Adrenal gland (tissue), 12 donors: ENCODE measurements around the gene RER1. TPM values are rescaled to one million over a fixed set of nuclear protein-coding genes. Genes with fewer than 3 reads are reported as not detected.

Experiments
- DNase-seq, 7 donors: peaks; one replicate each; pipeline ENCODE4 v3.0.0-alpha.2; 2019 to 2020
- H3K27ac ChIP-seq, 5 donors: fragments of 200-600 bp; sonication (generic) in 4 of 5; 1 replicate in 3 of 5; 2 replicates in 2 of 5; pipeline versions ENCODE4 v1.5.1 to v1.8.0; 2016 to 2020; ENCODE audit warnings: mild to moderate bottlenecking in 1 of 5
- H3K27me3 ChIP-seq: fragments of 200-600 bp; 2 replicates; pipeline ENCODE4 v1.8.0; 2021
- H3K36me3 ChIP-seq, 2 donors: fragments of 200-600 bp; replicated peaks in 1 of 2; 1 replicate in 1 of 2; 2 replicates in 1 of 2; pipeline versions ENCODE4 v1.5.1 to v1.8.0; 2018 to 2022
- H3K4me1 ChIP-seq, 2 donors: fragments of 200-600 bp; replicated peaks in 1 of 2; 1 replicate in 1 of 2; 2 replicates in 1 of 2; pipeline versions ENCODE4 v1.5.1 to v1.8.0; 2018 to 2021
- H3K4me3 ChIP-seq, 4 donors: fragments of 200-600 bp; sonication (generic) in 3 of 4; one replicate each; pipeline ENCODE4 v1.5.1; 2016 to 2018
- H3K9me3 ChIP-seq, 3 donors: fragments of 200-600 bp; sonication (generic) in 1 of 3; replicated peaks in 1 of 3; 1 replicate in 2 of 3; 2 replicates in 1 of 3; pipeline versions ENCODE4 v1.5.1 to v1.8.0; 2016 to 2021
- POLR2A ChIP-seq, 2 donors: fragments of 450-650 bp; IDR thresholded peaks; one replicate each; pipeline ENCODE4 v1.6.1; 2017; ENCODE audit warnings: antibody characterized with exemption in 2 of 2, mild to moderate bottlenecking in 2 of 2, moderate library complexity in 1 of 2
- WGBS, 4 donors: extraction: QIAGEN DNeasy Blood & Tissue Kit in 2 of 4; methylation state at CpG; one replicate each; pipeline versions ENCODE4 v1.1.5 to v1.1.7; 2013 to 2017; 5-methylcytosine and 5-hydroxymethylcytosine counted together
- intact Hi-C, 2 donors: fragments of 100-400 bp; cut with DNase I; formaldehyde crosslinking; loops; one replicate each; pipeline versions ENCODE4 v1.14.1 to v1.15.0; 2022 to 2023
- polyA plus RNA-seq, 3 donors: library from polyadenylated mRNA; stranded (reverse); fragments of 200-250 nt in 2 of 3; fragments of 350-450 nt in 1 of 3; fragmentation: Illumina TruSeq in 1 of 3; extraction: RNeasy Lipid Tissue Mini Kit (QIAGEN cat#74804) in 1 of 3; gene quantifications; one replicate each; pipeline ENCODE4 v1.2.3, GENCODE V29; 2013 to 2014
- total RNA-seq, 9 donors: library from RNA; depleted of rRNA in 4 of 9; stranded (reverse); fragments of >200 nt in 4 of 9; fragments of 120-200 nt in 1 of 9; fragmentation: NEBNext Ultra II Directional in 1 of 9; extraction: Animal tissue kit (Norgen Biotek cat#: 25700) in 1 of 9; gene quantifications; one replicate each; pipeline versions ENCODE4 v1.1.0 to v1.2.4, GENCODE V29; 2013 to 2023
- TF ChIP-seq, protein P1 (sequence below), 6 experiments: fragments of 450-650 bp in 4 of 6; fragments of 200-600 bp in 2 of 6; sonication (generic) in 1 of 6; IDR thresholded peaks; 1 replicate in 5 of 6; 2 replicates in 1 of 6; pipeline versions ENCODE4 v1.5.1 to v1.8.0; 2016 to 2021; ENCODE audit warnings: antibody characterized with exemption in 6 of 6, mild to moderate bottlenecking in 2 of 6, moderate library complexity in 1 of 6
- donor health status: healthy with polysubstance abuse.
- donor health status: Bipolar disorder and iron deficiency.
- donor health status: DM: yes; HTN: yes; CAD: no.
- donor health status: DM: no; HTN: no; CAD: no.
- donor health status: DM: no; HTN: no; CAD: no.
- donor health status: DM: yes; HTN: yes; CAD: no.

The RER1 gene
- total and polyA plus RNA-seq, 12 donors, result 106 to 345 (median 167) TPM

DNA sequence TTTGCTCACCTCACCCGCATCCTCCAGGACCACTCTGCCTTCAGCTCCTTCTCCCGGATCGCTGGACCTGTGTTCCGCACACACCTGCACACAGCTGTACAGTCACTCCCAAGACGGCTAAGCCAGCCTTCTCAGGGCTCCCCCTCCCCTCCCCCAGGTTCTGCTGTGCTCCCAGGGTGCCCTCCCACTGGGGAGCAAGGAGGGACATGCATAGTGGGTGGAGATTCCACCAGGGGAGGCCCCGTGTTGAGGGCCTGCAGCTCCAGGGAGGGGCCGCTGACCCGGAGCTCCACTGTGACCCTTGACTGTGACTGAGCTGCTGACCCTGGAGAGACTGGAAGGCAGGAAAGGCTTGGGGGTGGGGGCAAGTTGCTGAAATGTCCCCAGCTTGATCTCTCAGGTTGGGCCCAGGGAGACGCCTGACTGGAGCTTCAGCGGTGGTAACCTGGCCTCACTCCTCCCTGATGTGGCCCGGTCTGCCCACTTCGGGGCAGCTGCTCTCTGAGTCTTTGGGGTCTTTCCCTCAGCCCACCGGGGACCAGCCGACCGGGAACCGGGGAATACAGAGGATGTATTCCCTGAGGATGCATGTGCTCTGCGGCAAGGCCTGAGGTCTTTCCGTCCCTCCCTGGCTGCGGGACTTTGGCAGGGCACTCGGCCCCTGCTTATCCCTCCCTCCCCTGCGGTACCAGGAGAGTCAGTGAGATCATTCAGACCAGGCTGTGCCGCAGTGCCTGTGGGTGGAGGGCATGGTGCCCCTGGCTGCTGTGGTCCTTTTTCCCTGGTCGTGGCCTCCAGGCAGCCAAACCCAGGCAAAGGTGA lies 55.8 kb downstream of the RER1 start:
- DNase-seq, result no peak
- Histone ChIP-seq H3K4me1 (no peaks in the 10 kb centered on the region), H3K4me3 (no peak overlapping the region), H3K27me3 (peaks cover 29% of the 10 kb centered on the region), H3K36me3 (no peaks in the 10 kb centered on the region), H3K9me3 (no peaks in the 10 kb centered on the region), H3K27ac (no peak overlapping the region)
- TF ChIP-seq, protein P1, sequence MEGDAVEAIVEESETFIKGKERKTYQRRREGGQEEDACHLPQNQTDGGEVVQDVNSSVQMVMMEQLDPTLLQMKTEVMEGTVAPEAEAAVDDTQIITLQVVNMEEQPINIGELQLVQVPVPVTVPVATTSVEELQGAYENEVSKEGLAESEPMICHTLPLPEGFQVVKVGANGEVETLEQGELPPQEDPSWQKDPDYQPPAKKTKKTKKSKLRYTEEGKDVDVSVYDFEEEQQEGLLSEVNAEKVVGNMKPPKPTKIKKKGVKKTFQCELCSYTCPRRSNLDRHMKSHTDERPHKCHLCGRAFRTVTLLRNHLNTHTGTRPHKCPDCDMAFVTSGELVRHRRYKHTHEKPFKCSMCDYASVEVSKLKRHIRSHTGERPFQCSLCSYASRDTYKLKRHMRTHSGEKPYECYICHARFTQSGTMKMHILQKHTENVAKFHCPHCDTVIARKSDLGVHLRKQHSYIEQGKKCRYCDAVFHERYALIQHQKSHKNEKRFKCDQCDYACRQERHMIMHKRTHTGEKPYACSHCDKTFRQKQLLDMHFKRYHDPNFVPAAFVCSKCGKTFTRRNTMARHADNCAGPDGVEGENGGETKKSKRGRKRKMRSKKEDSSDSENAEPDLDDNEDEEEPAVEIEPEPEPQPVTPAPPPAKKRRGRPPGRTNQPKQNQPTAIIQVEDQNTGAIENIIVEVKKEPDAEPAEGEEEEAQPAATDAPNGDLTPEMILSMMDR (IDR thresholded peaks at IDR 0.05), result no peak
- no peak for TF ChIP-seq POLR2A (IDR thresholded peaks at IDR 0.05)
- 63 to 78% (median 73%) methylated on average over 11 to 23 of the region's 23 CpGs for WGBS, 4 donors
- intact Hi-C loops, result no loop called here

DNA sequence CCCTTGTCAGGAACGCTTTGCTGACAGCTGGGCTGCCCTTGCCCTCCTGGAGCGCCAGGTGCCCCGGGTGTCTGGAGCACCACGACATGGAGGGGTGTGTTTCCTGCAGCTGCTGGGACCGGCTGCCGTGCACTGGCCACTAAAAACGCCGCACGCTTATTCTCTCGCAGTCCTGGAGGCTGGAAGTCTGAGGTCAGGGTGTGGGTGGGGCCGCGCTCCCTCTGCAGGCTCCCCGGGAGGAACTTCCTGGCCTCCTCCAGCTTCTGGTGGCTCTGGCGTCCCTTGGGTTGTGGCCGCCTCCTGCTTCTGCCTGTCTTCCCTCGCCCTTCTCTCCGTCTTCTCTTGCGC lies 56.4 kb downstream of the RER1 start:
- intact Hi-C loops, result no loop called here
- 59 to 87% (median 76%) methylated on average over 16 to 18 of the region's 18 CpGs for WGBS, 4 donors
- Histone ChIP-seq H3K27me3 (peaks cover 27% of the 10 kb centered on the region), H3K36me3 (no peaks in the 10 kb centered on the region), H3K27ac (no peak overlapping the region), H3K4me3 (no peak overlapping the region), H3K9me3 (no peaks in the 10 kb centered on the region), H3K4me1 (no peaks in the 10 kb centered on the region)
- DNase-seq, result no peak
- TF ChIP-seq POLR2A (IDR thresholded peaks at IDR 0.05), result no peak
- TF ChIP-seq, protein P1 (IDR thresholded peaks at IDR 0.05), result no peak

DNA sequence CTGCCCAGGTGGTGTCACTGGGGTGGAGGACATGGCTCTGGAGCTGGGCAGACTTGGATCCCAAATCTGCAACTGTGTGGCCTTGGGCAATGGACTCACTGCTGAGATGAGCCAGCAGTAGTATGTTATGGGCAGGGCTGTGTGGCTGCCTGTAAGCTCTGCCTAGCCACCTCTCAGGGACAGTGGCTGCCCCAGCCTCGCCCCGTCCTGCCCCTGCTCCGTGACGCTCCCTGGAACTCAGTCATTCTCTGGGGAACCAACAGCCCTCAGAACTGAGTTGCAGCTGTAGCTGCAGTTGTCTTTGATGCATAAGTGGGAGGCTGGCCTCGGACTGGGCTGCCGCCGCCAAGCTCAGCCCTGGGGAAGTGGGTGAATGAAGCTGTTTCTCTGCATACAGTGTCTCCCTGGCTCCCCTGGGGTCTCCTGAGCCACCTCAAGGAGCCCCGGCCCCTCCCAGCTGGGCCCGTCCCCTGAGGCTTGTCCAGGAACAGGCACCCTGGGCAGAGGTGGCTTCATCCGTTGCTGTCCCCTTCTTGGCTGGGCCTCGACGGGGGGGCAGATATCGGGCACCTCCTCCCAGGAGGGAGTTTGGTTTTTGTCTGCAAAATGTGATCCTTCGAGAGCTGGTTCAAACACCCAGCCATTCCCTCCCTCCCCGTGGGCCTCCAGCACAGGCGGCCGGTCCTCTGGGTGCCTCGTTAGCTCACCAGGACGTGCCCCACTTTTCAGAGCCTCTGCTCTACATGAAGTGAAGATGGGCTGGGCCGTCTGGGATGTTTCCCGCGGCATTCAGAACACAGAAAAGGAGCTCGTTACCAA lies 58.2 kb downstream of the RER1 start:
- no peaks in the 10 kb centered on the region for H3K36me3 ChIP-seq
- WGBS, 4 donors, result 67 to 78% (median 69%) methylated on average over 17 to 23 of the region's 23 CpGs
- TF ChIP-seq POLR2A (IDR thresholded peaks at IDR 0.05), result no peak
- TF ChIP-seq, protein P1 (IDR thresholded peaks at IDR 0.05), result no peak
- intact Hi-C loops, result no loop called here
- no peak overlapping the region for H3K4me3 ChIP-seq
- H3K27ac ChIP-seq, result no peak overlapping the region
- H3K4me1 ChIP-seq, result no peaks in the 10 kb centered on the region
- no peaks in the 10 kb centered on the region for H3K9me3 ChIP-seq
- peaks cover 25% of the 10 kb centered on the region for H3K27me3 ChIP-seq
- DNase-seq, result peak in 5 of 7 donors; percentile 50 to 78 (median 66)

GRCh38 chr1:2451741-2452140 lies 60.1 kb downstream of the RER1 start:
- Histone ChIP-seq H3K9me3 (no peaks in the 10 kb centered on the region), H3K36me3 (no peaks in the 10 kb centered on the region), H3K4me3 (no peak overlapping the region), H3K4me1 (no peaks in the 10 kb centered on the region), H3K27ac (no peak overlapping the region), H3K27me3 (peaks cover 21% of the 10 kb centered on the region)
- DNase-seq, result no peak
- TF ChIP-seq, protein P1 (IDR thresholded peaks at IDR 0.05), result no peak
- TF ChIP-seq POLR2A (IDR thresholded peaks at IDR 0.05), result no peak
- intact Hi-C loops, result no loop called here
- 10 to 40% (median 29%) methylated on average over 4 to 18 of the region's 18 CpGs for WGBS, 4 donors
